H1 (cell line): Measurements from ENCODE around the gene EFCAB13. TPM values are rescaled to one million over a fixed set of nuclear protein-coding genes. Genes with fewer than 3 reads are reported as not detected.

Source experiments
- CTCF ChIA-PET: fragments of 300-600 bp; sonication (Branson Sonifier 250); formaldehyde crosslinking; loops from one replicate; lab custom pipeline; 2021; ENCODE audit not compliant: partially characterized antibody; lab: Charles Lee
- POLR2A ChIA-PET: fragments of 300-600 bp; sonication (Branson Sonifier 250); formaldehyde crosslinking; loops from one replicate; lab custom pipeline; 2021; ENCODE audit warnings: inconsistent platforms; ENCODE audit not compliant: partially characterized antibody; lab: Charles Lee
- DNase-seq, 2 experiments: peaks; one replicate each; pipeline versions ENCODE4 v3.0.0 to v3.0.0-alpha.2; 2010 to 2022; ENCODE audit warnings: low spot score in 2 of 2, low read depth in 1 of 2, mixed read lengths in 1 of 2
- FAIRE-seq: peaks from 2 replicates; lab custom pipeline; 2011; peaks lifted over from hg19 to GRCh38; lab: Jason Lieb, UNC
- H2AFZ ChIP-seq: 2 replicates; pipeline ENCODE4 v1.8.1; 2012; ENCODE audit warnings: low read length, inconsistent platforms
- H2AK5ac ChIP-seq: 2 replicates; pipeline ENCODE4 v1.6.1; 2013; ENCODE audit warnings: low read depth, low read length
- H2BK120ac ChIP-seq: replicated peaks from 2 replicates; pipeline ENCODE3; 2013; ENCODE audit warnings: low read depth, low read length, inconsistent platforms
- H2BK12ac ChIP-seq: 2 replicates; pipeline ENCODE4 v1.6.1; 2013; ENCODE audit warnings: low read depth, low read length
- H2BK15ac ChIP-seq: 2 replicates; pipeline ENCODE4 v1.6.1; 2013; ENCODE audit warnings: low read length
- H2BK20ac ChIP-seq: 2 replicates; pipeline ENCODE4 v1.6.1; 2013; ENCODE audit warnings: low read length
- H2BK5ac ChIP-seq: 2 replicates; pipeline ENCODE4 v1.6.1; 2013; ENCODE audit warnings: low read depth, low read length
- H3K14ac ChIP-seq: 2 replicates; pipeline ENCODE4 v1.6.1; 2013; ENCODE audit warnings: inconsistent platforms; ENCODE audit not compliant: insufficient read length
- H3K18ac ChIP-seq: 2 replicates; pipeline ENCODE4 v1.6.1; 2013; ENCODE audit warnings: low read length; ENCODE audit errors: extremely low read depth
- H3K23ac ChIP-seq: 2 replicates; pipeline ENCODE4 v1.6.1; 2013; ENCODE audit warnings: inconsistent platforms; ENCODE audit not compliant: insufficient read length
- H3K23me2 ChIP-seq: 2 replicates; pipeline ENCODE4 v1.6.1; 2013; ENCODE audit warnings: low read depth, low read length
- H3K27ac ChIP-seq: 2 replicates; pipeline ENCODE4 v1.6.1; 2011; ENCODE audit warnings: low read depth, low read length, inconsistent platforms
- H3K27me3 ChIP-seq, 4 experiments: replicated peaks in 1 of 4; 1 replicate in 1 of 4; 2 replicates in 3 of 4; pipeline versions ENCODE4 v1.6.1 to v1.8.1; 2011 to 2013; ENCODE audit warnings: low read length in 3 of 4, mild to moderate bottlenecking in 3 of 4, inconsistent platforms in 2 of 4, mixed read lengths in 2 of 4, moderate library complexity in 1 of 4; ENCODE audit not compliant: control insufficient read depth in 3 of 4, insufficient read depth in 3 of 4; ENCODE audit errors: extremely low read depth in 1 of 4
- H3K36me3 ChIP-seq, 4 experiments: 2 replicates each; pipeline versions ENCODE4 v1.6.1 to v1.8.1; 2011 to 2013; ENCODE audit warnings: mild to moderate bottlenecking in 4 of 4, low read length in 3 of 4, moderate library complexity in 2 of 4, control low read depth in 1 of 4, inconsistent platforms in 1 of 4; ENCODE audit not compliant: insufficient read depth in 4 of 4, control insufficient read depth in 2 of 4
- H3K4ac ChIP-seq: replicated peaks from 2 replicates; pipeline ENCODE3; 2013; ENCODE audit warnings: low read length, low read depth, mixed read lengths, inconsistent platforms; ENCODE audit not compliant: insufficient read length
- H3K4me1 ChIP-seq, 4 experiments: replicated peaks in 1 of 4; 1 replicate in 1 of 4; 2 replicates in 3 of 4; pipeline versions ENCODE4 v1.6.1 to v1.8.1; 2011 to 2013; ENCODE audit warnings: low read length in 3 of 4, inconsistent platforms in 2 of 4, mixed read lengths in 1 of 4; ENCODE audit not compliant: insufficient read depth in 4 of 4, control insufficient read depth in 3 of 4
- H3K4me2 ChIP-seq, 2 experiments: 2 replicates each; pipeline versions ENCODE4 v1.6.1 to v1.8.1; 2011 to 2013; ENCODE audit warnings: low read depth in 2 of 2, low read length in 2 of 2, control low read depth in 1 of 2, inconsistent platforms in 1 of 2, mild to moderate bottlenecking in 1 of 2; ENCODE audit not compliant: insufficient read depth in 1 of 2
- H3K4me3 ChIP-seq, 4 experiments: fragments of 200-600, 300-600 bp in 1 of 4; sonication (generic), shearing (Covaris generic), sonication (Bioruptor Twin) in 1 of 4; 2 replicates each; pipeline versions ENCODE4 v1.5.1 to v1.8.1; 2011 to 2016; ENCODE audit warnings: low read length in 4 of 4, low read depth in 3 of 4, control low read depth in 2 of 4, inconsistent platforms in 2 of 4, mild to moderate bottlenecking in 2 of 4, mixed read lengths in 1 of 4, moderate library complexity in 1 of 4; ENCODE audit not compliant: insufficient read depth in 2 of 4; ENCODE audit errors: extremely low read depth in 1 of 4
- H3K56ac ChIP-seq: replicated peaks from 2 replicates; pipeline ENCODE3; 2013; ENCODE audit warnings: low read depth, mild to moderate bottlenecking, mixed read lengths, low read length, inconsistent platforms; ENCODE audit not compliant: insufficient read length
- H3K79me1 ChIP-seq: 2 replicates; pipeline ENCODE4 v1.6.1; 2013; ENCODE audit warnings: low read depth, low read length, control low read depth
- H3K79me2 ChIP-seq, 2 experiments: 2 replicates each; pipeline versions ENCODE4 v1.6.1 to v1.8.1; 2012 to 2013; ENCODE audit warnings: low read length in 2 of 2, mild to moderate bottlenecking in 2 of 2, inconsistent platforms in 1 of 2; ENCODE audit not compliant: insufficient read depth in 2 of 2, control insufficient read depth in 1 of 2
- H3K9ac ChIP-seq, 4 experiments: replicated peaks in 1 of 4; 1 replicate in 1 of 4; 2 replicates in 3 of 4; pipeline versions ENCODE4 v1.6.1 to v1.8.1; 2011 to 2013; ENCODE audit warnings: low read depth in 3 of 4, low read length in 3 of 4, control low read depth in 2 of 4, mild to moderate bottlenecking in 2 of 4, moderate library complexity in 2 of 4, inconsistent platforms in 1 of 4; ENCODE audit errors: extremely low read depth in 1 of 4
- H3K9me3 ChIP-seq, 2 experiments: 2 replicates each; pipeline versions ENCODE4 v1.6.1 to v1.8.1; 2012 to 2013; ENCODE audit warnings: mild to moderate bottlenecking in 2 of 2, moderate library complexity in 2 of 2, control low read depth in 1 of 2, inconsistent platforms in 1 of 2, low read depth in 1 of 2, low read length in 1 of 2, mixed read lengths in 1 of 2; ENCODE audit not compliant: insufficient read depth in 2 of 2
- H4K20me1 ChIP-seq, 2 experiments: replicated peaks in 1 of 2; 2 replicates each; pipeline versions ENCODE3 to v1.8.1; 2011 to 2013; ENCODE audit warnings: inconsistent platforms in 2 of 2, low read length in 2 of 2, mild to moderate bottlenecking in 1 of 2; ENCODE audit not compliant: insufficient read depth in 2 of 2, control insufficient read depth in 1 of 2
- H4K5ac ChIP-seq: 2 replicates; pipeline ENCODE4 v1.6.1; 2013; ENCODE audit warnings: low read length, low read depth, mixed read lengths, inconsistent platforms; ENCODE audit not compliant: insufficient read length
- H4K8ac ChIP-seq: 2 replicates; pipeline ENCODE4 v1.8.0; 2013; ENCODE audit warnings: mild to moderate bottlenecking, moderate library complexity, low read length, inconsistent platforms; ENCODE audit not compliant: insufficient read depth; ENCODE audit errors: extremely low read depth
- H4K91ac ChIP-seq: replicated peaks from 2 replicates; pipeline ENCODE3; 2013; ENCODE audit warnings: low read length, mixed read lengths, inconsistent platforms; ENCODE audit not compliant: insufficient read length
- JUN ChIP-seq: IDR thresholded peaks from 2 replicates; pipeline ENCODE4 v1.6.1; 2011; ENCODE audit warnings: low read depth, mild to moderate bottlenecking, improper control_type of control experiment, low read length
- RBBP5 ChIP-seq: IDR thresholded peaks from 2 replicates; pipeline ENCODE4 v1.7.1; 2012; ENCODE audit warnings: low read depth, mild to moderate bottlenecking, inconsistent platforms, low read length, moderate library complexity, borderline replicate concordance
- WGBS, 2 experiments: shearing (Covaris generic) in 1 of 2; methylation state at CpG; one replicate each; pipeline versions ENCODE4 v1.1.6 to v1.1.7; 2013 to 2015; ENCODE audit warnings: low lambda C conversion rate in 2 of 2, mixed read lengths in 2 of 2, inconsistent platforms in 1 of 2, low coverage in 1 of 2, missing lambda C conversion rate in 1 of 2; ENCODE audit not compliant: insufficient replicate concordance in 2 of 2, insufficient coverage in 1 of 2, insufficient read length in 1 of 2; ENCODE audit errors: extremely low coverage in 1 of 2, missing lambda C conversion rate in 1 of 2; 5-methylcytosine and 5-hydroxymethylcytosine counted together
- polyA plus RNA-seq, 7 experiments: library from polyadenylated mRNA; depleted of rRNA in 3 of 7; stranded (reverse) in 5 of 7; unstranded in 2 of 7; fragments of >200 nt in 5 of 7; fragments of 200-250 nt in 2 of 7; gene quantifications; 1 replicate in 5 of 7; 2 replicates in 1 of 7; 4 replicates in 1 of 7; pipeline versions ENCODE4 v1.2.1 to v1.2.3, GENCODE V29; 2011 to 2013; ENCODE audit warnings: missing spikeins in 2 of 7, mixed read lengths in 2 of 7
- total RNA-seq: library from RNA; stranded (reverse); fragmentation: NEBNext Ultra II Directional; extraction: Animal tissue kit (Norgen Biotek cat#: 25700); gene quantifications from 2 replicates; pipeline ENCODE4 v1.2.1, GENCODE V29; 2021

Gene EFCAB13
- total and polyA plus RNA-seq, 2 of the 8 experiments (the other 6 are each of a cell fraction or from before 2014, with no cell fraction given) = 0.12 to 2.0 TPM

- Histone ChIP-seq H3K9ac (no peak overlapping the region), H3K79me1 (no peaks in the 10 kb centered on the region)
- 88% methylated on average over 1 of the region's 1 CpG; no CpG with 5 or more reads in 1 of the 2 experiments for WGBS, 2 experiments
- FAIRE-seq = no peak
- no peak for TF ChIP-seq JUN
- TF ChIP-seq RBBP5 = no peak
- TF ChIP-seq, all 59 proteins: peak for 0
- no peak overlapping the region for H3K14ac ChIP-seq
- no peak overlapping the region for H4K5ac ChIP-seq
- POLR2A ChIA-PET = no interaction called here
- no peak overlapping the region for H2AFZ ChIP-seq
- CTCF ChIA-PET = interaction anchor here (0.9 kb wide), 1 partner anchor 38 kb away, joined by 3 read pairs; no protein-coding TSS in a partner anchor
- H3K27ac ChIP-seq = no peak overlapping the region
- H3K4me1 ChIP-seq = peaks cover 6 to 18% (median 11%) of the 10 kb centered on the region in 4 experiments
- no peak overlapping the region for H3K4me2 ChIP-seq
- no peak overlapping the region for H2BK15ac ChIP-seq
- no peak overlapping the region for H4K91ac ChIP-seq
- no peak overlapping the region for H3K4ac ChIP-seq
- no peaks in the 10 kb centered on the region for H3K36me3 ChIP-seq
- no peak overlapping the region for H2AK5ac ChIP-seq
- no peak overlapping the region for H2BK20ac ChIP-seq
- no peak overlapping the region for H3K56ac ChIP-seq
- H4K8ac ChIP-seq = no peak overlapping the region
- no peaks in the 10 kb centered on the region for H3K27me3 ChIP-seq
- no peak overlapping the region for H2BK120ac ChIP-seq
- H3K9me3 ChIP-seq = no peaks in the 10 kb centered on the region
- H3K18ac ChIP-seq = no peak overlapping the region
- H3K79me2 ChIP-seq = no peaks in the 10 kb centered on the region
- no peak overlapping the region for H3K4me3 ChIP-seq
- no peak for DNase-seq
- H2BK5ac ChIP-seq = no peak overlapping the region
- H2BK12ac ChIP-seq = no peak overlapping the region
- H3K23ac ChIP-seq = no peak overlapping the region
- H3K23me2 ChIP-seq = no peaks in the 10 kb centered on the region
- H4K20me1 ChIP-seq = no peaks in the 10 kb centered on the region
Measured at GRCh38 chr17:47277921-47278320, 45.8 kb upstream of the EFCAB13 start.
